ENCODE results near the gene NOD1. TPM values are rescaled to one million over a fixed set of nuclear protein-coding genes. Genes with fewer than 3 reads are reported as not detected.

NOD1 gene
- total RNA-seq, 4 donors from 2014 or later = 17.6 to 36.5 (median 23.0) TPM

DNA sequence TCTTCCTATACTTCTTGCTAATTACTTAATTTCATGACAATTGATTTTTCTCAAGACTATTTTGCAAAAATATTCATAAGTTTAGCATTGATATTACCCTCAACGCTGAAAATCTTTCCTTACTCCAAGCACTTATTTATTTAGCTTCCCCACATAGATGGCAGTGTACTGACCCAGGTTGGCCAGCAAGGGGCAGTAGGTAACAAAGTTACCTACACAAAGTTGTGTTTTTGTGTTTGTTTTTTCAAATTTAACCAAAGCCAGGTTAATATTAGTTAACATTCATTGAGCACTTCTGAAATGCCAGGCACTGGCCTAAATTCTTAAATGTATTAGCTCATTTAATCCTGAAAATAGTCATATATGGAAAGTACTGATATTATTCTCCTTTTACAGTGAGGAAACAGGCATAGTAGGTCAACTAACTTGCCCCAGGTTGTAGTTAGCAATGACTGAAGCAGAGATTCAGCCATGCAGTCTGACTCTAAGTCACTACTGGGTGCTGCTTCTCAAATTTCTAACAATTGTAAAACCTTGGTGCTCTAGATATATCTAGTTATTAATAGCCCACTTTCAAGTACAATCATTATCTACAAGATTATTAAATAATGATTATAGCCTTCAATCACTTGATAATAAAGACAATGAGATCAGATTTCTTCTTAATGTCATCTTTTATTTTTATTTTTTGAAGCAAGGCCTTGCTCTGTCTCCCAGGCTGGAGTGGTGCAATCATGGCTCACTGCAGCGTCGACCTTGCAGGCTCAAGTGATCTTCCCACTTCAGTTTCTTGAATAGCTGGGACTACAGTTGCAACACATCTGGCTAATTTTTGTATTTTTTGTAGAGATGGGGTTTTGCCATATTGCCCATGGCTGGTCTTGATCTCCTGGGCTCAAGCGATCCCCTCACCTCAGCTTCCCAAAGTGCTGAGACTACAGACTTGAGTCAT is 31.8 kb upstream of the NOD1 start:
- TF ChIP-seq, protein P1, sequence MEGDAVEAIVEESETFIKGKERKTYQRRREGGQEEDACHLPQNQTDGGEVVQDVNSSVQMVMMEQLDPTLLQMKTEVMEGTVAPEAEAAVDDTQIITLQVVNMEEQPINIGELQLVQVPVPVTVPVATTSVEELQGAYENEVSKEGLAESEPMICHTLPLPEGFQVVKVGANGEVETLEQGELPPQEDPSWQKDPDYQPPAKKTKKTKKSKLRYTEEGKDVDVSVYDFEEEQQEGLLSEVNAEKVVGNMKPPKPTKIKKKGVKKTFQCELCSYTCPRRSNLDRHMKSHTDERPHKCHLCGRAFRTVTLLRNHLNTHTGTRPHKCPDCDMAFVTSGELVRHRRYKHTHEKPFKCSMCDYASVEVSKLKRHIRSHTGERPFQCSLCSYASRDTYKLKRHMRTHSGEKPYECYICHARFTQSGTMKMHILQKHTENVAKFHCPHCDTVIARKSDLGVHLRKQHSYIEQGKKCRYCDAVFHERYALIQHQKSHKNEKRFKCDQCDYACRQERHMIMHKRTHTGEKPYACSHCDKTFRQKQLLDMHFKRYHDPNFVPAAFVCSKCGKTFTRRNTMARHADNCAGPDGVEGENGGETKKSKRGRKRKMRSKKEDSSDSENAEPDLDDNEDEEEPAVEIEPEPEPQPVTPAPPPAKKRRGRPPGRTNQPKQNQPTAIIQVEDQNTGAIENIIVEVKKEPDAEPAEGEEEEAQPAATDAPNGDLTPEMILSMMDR (IDR thresholded peaks at IDR 0.05; ENCODE audit: low read depth) = no peak

DNA sequence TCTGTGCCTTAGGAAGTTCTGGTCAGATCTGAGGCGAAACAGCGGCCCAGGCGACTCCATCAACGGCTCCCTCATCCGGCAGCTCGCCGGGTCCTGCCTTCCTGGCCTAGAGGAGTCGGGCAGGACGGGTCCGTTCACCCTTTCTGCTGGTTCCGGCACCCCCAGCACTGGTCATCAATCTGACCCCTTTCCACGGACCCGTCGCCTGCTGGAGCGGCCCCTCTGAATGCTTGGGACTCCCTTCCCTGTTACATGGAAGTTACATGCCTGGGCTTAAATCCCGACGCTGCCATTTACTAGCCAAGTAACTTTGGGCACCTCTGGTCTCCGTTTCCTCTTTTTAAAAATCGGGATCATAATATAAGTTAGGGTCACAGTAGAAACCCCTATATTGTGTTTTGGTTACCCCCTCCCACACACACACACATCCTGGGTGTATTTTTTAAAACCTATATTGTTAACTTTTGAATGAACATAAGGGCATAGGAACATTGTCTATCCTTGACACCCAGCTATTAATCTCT is 26.7 kb upstream of the NOD1 start:
- TF ChIP-seq, protein P1 (IDR thresholded peaks at IDR 0.05; ENCODE audit: low read depth) = no peak

DNA sequence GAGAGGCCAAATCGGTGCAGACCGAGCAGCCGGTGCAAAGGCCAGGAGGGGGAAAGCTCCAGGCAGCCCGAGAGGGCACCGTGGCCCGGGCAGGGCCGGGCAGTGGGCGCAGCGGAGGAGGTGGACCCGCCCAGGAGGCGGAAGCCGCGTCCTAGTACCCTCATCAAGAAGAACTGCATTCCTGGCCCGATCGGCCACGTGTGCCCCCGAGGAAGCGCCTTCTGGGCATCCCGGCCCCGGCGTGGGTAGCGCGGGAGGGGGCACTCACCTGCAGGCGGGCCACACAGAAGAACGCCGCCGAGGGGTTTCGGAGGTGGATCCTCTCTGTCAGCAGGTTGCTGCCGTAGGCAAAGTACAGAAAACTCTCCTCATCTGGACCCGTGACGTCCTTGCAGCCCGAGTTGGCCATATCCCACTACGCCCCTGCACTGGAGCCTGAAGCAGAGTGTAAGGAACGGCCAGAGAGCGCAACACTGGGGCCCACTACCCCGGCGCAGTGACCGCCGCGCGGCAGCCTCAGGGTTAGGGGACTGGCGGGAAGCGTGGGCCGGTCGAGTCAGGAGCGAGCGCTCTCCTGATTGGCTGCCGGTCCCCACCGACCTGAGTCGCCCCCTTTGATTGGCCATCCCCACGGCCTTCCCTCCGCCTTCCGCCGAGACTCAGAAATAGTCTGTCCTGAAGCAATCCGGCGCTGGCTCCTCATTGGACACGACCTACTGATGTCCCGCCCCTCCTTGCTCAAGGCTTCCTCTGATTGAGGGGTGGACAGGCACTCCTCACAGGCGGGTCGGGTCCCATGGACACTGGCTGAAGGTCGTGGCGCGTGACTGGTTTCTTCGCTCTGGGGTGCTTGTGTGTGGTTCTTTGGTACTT is 26.0 kb upstream of the NOD1 start, which contains the start of gene GGCT:
Gene GGCT, minus strand, starts transcription at position 529 of the 873 bp plus-strand sequence. Its CDS starts 120 bp downstream, at position 409.
- TF ChIP-seq, protein P1 (IDR thresholded peaks at IDR 0.05; ENCODE audit: low read depth) = no peak

DNA sequence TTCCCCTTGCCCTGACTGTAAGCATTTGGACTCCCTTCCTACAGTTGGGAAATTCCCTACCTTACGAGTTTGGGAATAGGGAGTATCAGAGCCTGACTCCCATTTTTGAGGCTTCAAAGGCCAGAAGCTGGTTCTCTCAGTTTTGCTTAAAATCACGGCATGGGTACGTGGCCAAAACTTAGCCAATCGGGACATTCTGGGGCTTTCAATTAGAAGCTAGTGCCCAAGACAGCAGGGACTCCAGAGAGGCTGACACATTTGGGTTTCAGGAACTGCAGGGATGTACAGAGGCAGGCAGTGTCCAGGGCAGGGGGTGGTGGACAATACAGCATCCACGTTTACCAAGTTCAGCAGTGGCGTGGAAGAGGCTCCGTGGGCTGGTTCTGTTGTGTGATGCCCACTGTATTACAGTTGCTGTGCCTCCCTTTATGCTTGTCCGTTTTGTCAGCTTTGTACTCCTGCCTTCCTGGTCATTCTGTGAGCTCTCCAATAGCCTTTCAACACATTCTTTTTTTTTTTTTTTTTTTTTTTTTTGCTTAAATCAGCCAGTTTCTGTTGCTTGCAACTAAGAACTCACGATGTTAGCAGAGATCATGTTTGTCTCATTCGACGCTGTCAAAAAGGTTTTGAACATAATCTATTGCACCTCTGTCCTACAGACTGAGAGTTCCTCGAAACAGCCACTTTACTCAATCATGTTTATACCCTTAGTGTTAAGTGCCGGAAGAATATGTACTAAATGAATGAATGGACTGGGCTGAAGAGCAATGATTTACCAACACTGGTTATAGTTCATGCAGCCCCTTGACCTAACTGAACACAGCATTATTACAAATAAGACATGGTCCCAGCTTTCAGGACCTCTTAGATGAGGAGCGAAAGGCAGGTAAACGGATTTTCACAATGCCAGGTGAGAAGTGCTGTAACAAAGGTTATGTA is 25.0 kb upstream of the NOD1 start:
- TF ChIP-seq, protein P1 (IDR thresholded peaks at IDR 0.05; ENCODE audit: low read depth) = no peak

DNA sequence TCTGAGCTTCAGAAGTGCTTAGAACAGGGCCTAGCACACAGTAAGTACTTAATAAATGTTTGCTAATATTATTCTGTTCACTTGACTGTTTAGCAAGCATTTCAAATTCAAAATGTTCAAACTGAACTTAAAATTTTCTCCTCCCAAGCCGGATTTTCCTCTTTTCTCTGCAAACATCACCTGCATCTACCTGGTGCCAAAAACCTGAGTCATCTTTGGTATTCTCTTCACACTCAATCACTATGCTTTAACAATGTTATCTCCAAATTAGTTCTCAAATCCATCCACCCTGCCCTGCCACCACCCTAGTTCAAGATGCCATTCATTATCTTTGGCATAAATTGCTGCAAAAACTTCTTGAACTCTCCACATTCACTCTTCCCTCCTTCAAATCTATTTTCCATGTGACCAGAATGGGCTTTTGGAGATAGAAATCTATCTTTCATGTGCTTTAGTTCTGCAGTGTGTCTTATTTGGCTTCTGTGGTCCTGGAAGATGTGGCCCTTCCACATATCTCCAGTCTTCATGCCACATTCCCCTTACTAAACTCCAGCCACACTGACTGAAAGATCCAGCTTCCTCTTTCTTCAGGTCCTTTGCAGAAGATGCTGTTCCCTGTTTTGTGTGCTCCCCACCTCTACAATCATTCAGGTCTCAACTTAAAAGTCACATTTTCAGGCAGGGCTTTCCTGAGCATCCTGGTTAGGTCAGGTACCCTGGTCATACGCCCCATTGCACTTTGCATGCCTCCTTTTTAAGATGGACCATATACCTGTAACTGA is 24.1 kb upstream of the NOD1 start:
- TF ChIP-seq, protein P1 (IDR thresholded peaks at IDR 0.05; ENCODE audit: low read depth) = no peak

DNA sequence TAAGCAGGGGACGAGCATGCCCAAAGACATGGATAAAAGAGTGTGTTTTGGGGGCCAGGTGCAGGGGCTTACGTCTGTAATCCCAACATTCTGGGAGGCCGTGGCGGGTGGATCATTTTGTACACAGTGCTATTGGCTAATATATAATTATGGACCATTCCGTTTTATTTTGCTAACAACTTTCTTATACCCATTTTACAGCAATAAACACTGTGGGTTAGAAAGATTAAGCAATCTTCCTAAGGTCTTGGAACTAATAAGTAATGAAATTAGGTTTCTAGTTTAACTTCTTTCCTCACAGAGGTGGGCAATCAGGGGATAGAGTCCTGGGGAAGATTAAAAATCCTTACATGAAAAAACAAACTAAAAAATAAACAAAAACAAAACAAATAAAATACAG is 22.7 kb upstream of the NOD1 start:
- TF ChIP-seq, protein P1 (IDR thresholded peaks at IDR 0.05; ENCODE audit: low read depth) = no peak

All from subcutaneous adipose tissue (tissue), 4 donors.